Caco-2 (cell line): Measurements from ENCODE around the gene RASA4B. TPM values are rescaled to one million over a fixed set of nuclear protein-coding genes. Genes with fewer than 3 reads are reported as not detected.
A peak's percentile ranks its signal among the peaks of the same experiment; 100 is the strongest.
"Not testable (repeated sequence)": the region's sequence is repeated elsewhere in the genome, so short reads cannot be mapped to it uniquely, and the experiment has no call there.

ENCODE experiments used
- BruUV-seq: library from RNA; stranded (reverse); fragments of 400-500 nt; replicated peaks from 2 replicates; lab custom pipeline; 2021; lab: Mats Ljungman, UMichigan
- CTCF ChIA-PET: fragments of 300-600 bp; sonication (Branson Sonifier 250); formaldehyde crosslinking; loops from one replicate; lab custom pipeline; 2022; ENCODE audit warnings: antibody characterized with exemption; lab: Charles Lee
- POLR2A ChIA-PET: fragments of 300-600 bp; sonication (Branson Sonifier 250); formaldehyde crosslinking; loops from one replicate; lab custom pipeline; 2022; ENCODE audit warnings: antibody characterized with exemption; lab: Charles Lee
- DNase-seq, 2 experiments: peaks; one replicate each; pipeline versions ENCODE4 v3.0.0 to v3.0.0-alpha.2; 2020 to 2022
- H3K27me3 ChIP-seq: replicated peaks from 2 replicates; pipeline ENCODE4 v1.6.0; 2011; ENCODE audit warnings: low read length; ENCODE audit not compliant: control insufficient read depth, insufficient read depth
- H3K36me3 ChIP-seq: 2 replicates; pipeline ENCODE4 v1.5.1; 2011; ENCODE audit warnings: low read length; ENCODE audit not compliant: control insufficient read depth, insufficient read depth
- H3K4me1 ChIP-seq: fragments of 250-450 bp; sonication (Bioruptor Pico); 2 replicates; pipeline ENCODE4 v1.5.1; 2020; ENCODE audit warnings: mild to moderate bottlenecking
- H3K4me3 ChIP-seq: 2 replicates; pipeline ENCODE4 v1.5.1; 2011; ENCODE audit warnings: low read depth, mild to moderate bottlenecking, control low read depth, low read length
- H3K9me3 ChIP-seq: fragments of 250-450 bp; sonication (Bioruptor Pico); 2 replicates; pipeline ENCODE4 v1.5.1; 2020; ENCODE audit warnings: mild to moderate bottlenecking, moderate library complexity
- H3K27ac Mint-ChIP-seq: one replicate; pipeline ENCODE4 v1.8.0; 2022; ENCODE audit warnings: mixed read lengths; ENCODE audit not compliant: unreplicated experiment
- H3K27me3 Mint-ChIP-seq: one replicate; pipeline ENCODE4 v1.8.0; 2022; ENCODE audit warnings: mixed read lengths; ENCODE audit not compliant: insufficient read depth, unreplicated experiment
- H3K36me3 Mint-ChIP-seq: one replicate; pipeline ENCODE4 v1.8.0; 2022; ENCODE audit warnings: mild to moderate bottlenecking, mixed read lengths; ENCODE audit not compliant: insufficient read depth, unreplicated experiment
- H3K4me1 Mint-ChIP-seq: one replicate; pipeline ENCODE4 v1.8.0; 2022; ENCODE audit warnings: low read depth, mixed read lengths; ENCODE audit not compliant: unreplicated experiment
- H3K4me3 Mint-ChIP-seq: one replicate; pipeline ENCODE4 v1.8.0; 2022; ENCODE audit warnings: mild to moderate bottlenecking, moderate library complexity, mixed read lengths; ENCODE audit not compliant: unreplicated experiment
- H3K9me3 Mint-ChIP-seq: one replicate; pipeline ENCODE4 v1.8.0; 2022; ENCODE audit warnings: mixed read lengths; ENCODE audit not compliant: unreplicated experiment
- intact Hi-C: fragments of 100-400 bp; cut with micrococcal nuclease; formaldehyde crosslinking; loops from one replicate; pipeline ENCODE4 v1.10.0; 2022; ENCODE audit not compliant: unreplicated experiment
- total RNA-seq: library from RNA; stranded (reverse); gene quantifications from 2 replicates; pipeline ENCODE4 v1.2.3, GENCODE V29; 2022

Gene RASA4B
- total RNA-seq, 1 experiment from 2014 or later = 3.2 TPM

- BruUV-seq, H3K36me3 Mint-ChIP-seq, CTCF ChIA-PET, H3K9me3 Mint-ChIP-seq, H3K4me3 ChIP-seq, H3K36me3 ChIP-seq, DNase-seq, H3K27ac Mint-ChIP-seq, H3K4me1 Mint-ChIP-seq, H3K9me3 ChIP-seq, POLR2A ChIA-PET, H3K27me3 ChIP-seq, H3K4me3 Mint-ChIP-seq, H3K27me3 Mint-ChIP-seq, intact Hi-C loops, H3K4me1 ChIP-seq: not testable (repeated sequence)
Observed at GRCh38 chr7:102524803-102525202, 7.2 kb upstream of the RASA4B start.

- H3K27me3 Mint-ChIP-seq, DNase-seq, H3K4me3 Mint-ChIP-seq, CTCF ChIA-PET, H3K36me3 Mint-ChIP-seq, H3K36me3 ChIP-seq, H3K9me3 Mint-ChIP-seq, H3K9me3 ChIP-seq, H3K4me1 Mint-ChIP-seq, POLR2A ChIA-PET, intact Hi-C loops, H3K27ac Mint-ChIP-seq, H3K4me1 ChIP-seq, H3K4me3 ChIP-seq, BruUV-seq, H3K27me3 ChIP-seq: not testable (repeated sequence)
Observed at GRCh38 chr7:102520797-102521196, 3.2 kb upstream of the RASA4B start.

- H3K36me3 Mint-ChIP-seq, DNase-seq, H3K4me1 ChIP-seq, POLR2A ChIA-PET, H3K27ac Mint-ChIP-seq, H3K4me3 Mint-ChIP-seq, H3K36me3 ChIP-seq, H3K4me3 ChIP-seq, CTCF ChIA-PET, intact Hi-C loops, H3K9me3 Mint-ChIP-seq, H3K27me3 ChIP-seq, BruUV-seq, H3K9me3 ChIP-seq, H3K4me1 Mint-ChIP-seq, H3K27me3 Mint-ChIP-seq: not testable (repeated sequence)
Observed at GRCh38 chr7:102516951-102517350, 626 bp downstream of the RASA4B start.

- H3K4me1 ChIP-seq, CTCF ChIA-PET, H3K27me3 ChIP-seq, H3K4me3 Mint-ChIP-seq, POLR2A ChIA-PET, DNase-seq, H3K9me3 Mint-ChIP-seq, H3K4me3 ChIP-seq, H3K27ac Mint-ChIP-seq, H3K27me3 Mint-ChIP-seq, H3K36me3 Mint-ChIP-seq, BruUV-seq, H3K9me3 ChIP-seq, intact Hi-C loops, H3K4me1 Mint-ChIP-seq, H3K36me3 ChIP-seq: not testable (repeated sequence)
Observed at GRCh38 chr7:102515889-102516288, 1.7 kb downstream of the RASA4B start.

GRCh38 chr7:102514881-102515721 is 2.5 kb downstream of the RASA4B start:
- H3K27me3 ChIP-seq, H3K4me3 Mint-ChIP-seq, BruUV-seq, intact Hi-C loops, H3K36me3 ChIP-seq, CTCF ChIA-PET, H3K4me3 ChIP-seq, POLR2A ChIA-PET, H3K4me1 ChIP-seq, H3K4me1 Mint-ChIP-seq, H3K27me3 Mint-ChIP-seq, H3K27ac Mint-ChIP-seq, H3K9me3 ChIP-seq, H3K36me3 Mint-ChIP-seq, H3K9me3 Mint-ChIP-seq: not testable (repeated sequence)
- peak in 1 of 2 experiments; percentile 0 for DNase-seq

GRCh38 chr7:102512642-102513221 is 4.8 kb downstream of the RASA4B start:
- BruUV-seq, H3K27ac Mint-ChIP-seq, H3K27me3 ChIP-seq, intact Hi-C loops, POLR2A ChIA-PET, H3K27me3 Mint-ChIP-seq, H3K36me3 Mint-ChIP-seq, CTCF ChIA-PET, H3K9me3 ChIP-seq, DNase-seq, H3K9me3 Mint-ChIP-seq, H3K36me3 ChIP-seq, H3K4me3 ChIP-seq, H3K4me1 ChIP-seq, H3K4me1 Mint-ChIP-seq: not testable (repeated sequence)
- H3K4me3 Mint-ChIP-seq = peak overlapping the region; percentile 11
